T-helper 1 cell treated with Interleukin-12 subunit alpha and Interleukin-12 subunit beta and Interleukin-4 antibody, amounts not matched to agents 30 ng/mL and 1 ng/mL, for 36 hours (primary cell): Measurements from ENCODE around the gene RSAD1. TPM values are rescaled to one million over a fixed set of nuclear protein-coding genes. Genes with fewer than 3 reads are reported as not detected.

ENCODE experiments used
- total RNA-seq: library from RNA; stranded (reverse); gene quantifications from 2 replicates; pipeline ENCODE4 v1.2.3, GENCODE V29; 2022

Gene RSAD1
- total RNA-seq, 1 donor from 2014 or later, result 35.5 TPM

Other genes starting within 250 kb of the RSAD1 start
- 0.29 and 0.34 TPM in 2 replicates for gene TMEM92, start 204.4 kb upstream of the RSAD1 start, total RNA-seq
- gene XYLT2, start 132.7 kb upstream of the RSAD1 start, total RNA-seq, result 31.1 TPM in 2 replicates
- 60.9 and 68.5 TPM in 2 replicates for gene MRPL27, start 105.7 kb upstream of the RSAD1 start, total RNA-seq
- 13.1 and 15.8 TPM in 2 replicates for gene EME1, start 105.6 kb upstream of the RSAD1 start, total RNA-seq
- gene LRRC59, start 81.3 kb upstream of the RSAD1 start, total RNA-seq, result 82.4 and 82.6 TPM in 2 replicates
- 18.6 and 24.6 TPM in 2 replicates for gene ACSF2, start 52.6 kb upstream of the RSAD1 start, total RNA-seq
- gene CHAD, start 10.0 kb upstream of the RSAD1 start, total RNA-seq, result not detected in 2 replicates
- 7.5 and 8.2 TPM in 2 replicates for gene MYCBPAP, start 29.6 kb downstream of the RSAD1 start, total RNA-seq
- gene EPN3, start 53.9 kb downstream of the RSAD1 start, total RNA-seq, result 0.05 TPM in 1 of 2 replicates, not detected in the other
- 13.2 and 14.4 TPM in 2 replicates for gene SPATA20, start 68.3 kb downstream of the RSAD1 start, total RNA-seq
- gene CACNA1G, start 81.9 kb downstream of the RSAD1 start, total RNA-seq, result not detected in 2 replicates
- not detected in 2 replicates for gene ABCC3, start 156.0 kb downstream of the RSAD1 start, total RNA-seq
- gene ANKRD40, start 229.1 kb downstream of the RSAD1 start, total RNA-seq, result 38.8 and 39.6 TPM in 2 replicates
- gene LUC7L3, start 240.7 kb downstream of the RSAD1 start, total RNA-seq, result 113 and 116 TPM in 2 replicates